Measurements from ENCODE around the gene ZNF407.

ZNF407 gene

DNA sequence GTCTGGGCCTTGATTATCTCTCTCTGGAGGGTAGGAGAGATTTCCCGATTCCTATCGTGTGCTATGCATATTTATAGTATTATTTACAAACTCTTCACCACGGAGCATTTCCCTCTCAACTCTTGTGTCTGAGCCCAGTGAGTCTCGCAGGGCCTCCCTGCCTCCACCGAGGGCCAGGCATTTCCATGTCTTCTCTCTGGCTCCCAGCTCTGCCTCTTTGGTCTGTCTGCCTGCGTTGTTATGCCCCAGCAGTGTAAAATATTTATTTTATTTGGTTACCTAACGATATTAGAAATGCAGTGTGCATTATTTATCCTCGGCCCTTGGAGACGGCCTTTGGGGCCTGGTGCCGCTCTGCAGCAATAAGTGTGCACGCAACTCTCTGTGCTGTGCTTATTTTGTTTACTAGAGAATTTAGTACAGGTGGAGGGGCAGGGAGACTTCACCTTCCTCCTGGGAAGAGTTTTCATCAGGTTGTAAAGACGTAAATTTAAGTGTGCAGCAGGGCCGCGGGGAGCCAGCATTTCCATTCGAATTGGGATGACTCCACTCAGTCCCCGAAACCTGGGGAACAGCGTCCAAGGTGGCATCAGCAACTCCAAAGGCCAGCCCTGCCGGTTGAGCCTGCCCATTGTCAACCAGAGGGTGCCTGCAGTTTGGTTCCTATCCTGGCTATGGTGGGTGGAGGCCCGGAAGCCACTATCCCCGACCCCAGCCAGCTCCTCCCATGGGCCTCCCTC, 511.1 kb downstream of the ZNF407 start:
- no peak for DNase-seq

DNA sequence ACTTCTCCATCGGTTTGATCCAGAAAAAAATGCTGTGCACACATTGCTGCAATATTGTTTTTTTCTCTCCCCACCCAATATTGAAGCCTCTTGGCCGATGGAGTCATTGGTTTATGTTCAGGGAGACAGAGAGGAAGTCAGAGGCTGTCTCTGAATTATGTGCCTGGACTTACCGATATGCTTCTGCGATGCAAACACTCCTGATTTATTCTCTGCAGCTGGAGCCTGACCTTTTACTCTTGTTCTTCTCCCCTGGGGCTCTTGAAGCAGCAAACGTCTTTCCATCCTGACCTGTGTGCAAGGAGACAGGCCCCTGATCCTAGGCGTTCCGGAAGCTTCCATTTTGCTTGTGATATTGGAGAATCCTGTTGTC, 511.6 kb downstream of the ZNF407 start:
- no peak for DNase-seq

DNA sequence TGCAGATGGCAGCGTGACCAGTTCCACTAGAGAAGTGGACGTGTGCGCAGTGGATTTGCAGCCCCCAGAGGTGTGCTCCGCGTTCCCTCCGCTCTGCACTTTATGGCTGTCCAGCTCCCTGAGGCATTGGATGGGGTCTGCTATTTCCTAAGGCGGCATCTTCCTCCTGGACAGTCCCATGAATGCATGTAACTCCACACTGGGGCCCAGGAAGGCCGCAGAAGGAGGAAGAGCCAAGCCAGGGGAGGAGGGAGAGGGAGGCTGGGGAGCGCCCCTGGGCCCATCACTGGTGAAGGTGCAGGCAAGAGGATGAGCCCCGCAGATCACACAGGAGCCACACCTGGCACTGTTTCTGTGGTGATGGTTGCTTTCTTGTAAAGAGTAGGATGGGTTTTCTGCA, 512.1 kb downstream of the ZNF407 start:
- DNase-seq: no peak

DNA sequence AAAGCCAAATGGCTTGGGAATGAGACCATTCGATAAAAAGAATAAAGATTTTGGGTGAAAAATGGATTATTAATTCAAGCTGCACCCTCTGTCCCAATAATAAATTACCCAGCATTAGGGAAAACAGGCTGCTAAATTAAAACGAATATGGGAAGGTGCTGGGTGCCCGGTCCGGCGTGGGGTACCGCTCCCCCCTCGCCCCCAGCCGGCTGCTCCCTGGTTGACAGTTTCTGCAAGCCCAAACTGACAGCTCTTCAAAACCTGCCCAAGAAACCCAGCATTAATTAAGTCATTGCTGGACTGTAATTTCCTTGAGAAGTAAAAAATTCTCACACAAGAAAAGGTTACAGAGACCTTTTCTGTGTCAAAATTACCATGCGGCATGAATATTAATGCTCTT, 512.6 kb downstream of the ZNF407 start:
- no peak for DNase-seq

DNA sequence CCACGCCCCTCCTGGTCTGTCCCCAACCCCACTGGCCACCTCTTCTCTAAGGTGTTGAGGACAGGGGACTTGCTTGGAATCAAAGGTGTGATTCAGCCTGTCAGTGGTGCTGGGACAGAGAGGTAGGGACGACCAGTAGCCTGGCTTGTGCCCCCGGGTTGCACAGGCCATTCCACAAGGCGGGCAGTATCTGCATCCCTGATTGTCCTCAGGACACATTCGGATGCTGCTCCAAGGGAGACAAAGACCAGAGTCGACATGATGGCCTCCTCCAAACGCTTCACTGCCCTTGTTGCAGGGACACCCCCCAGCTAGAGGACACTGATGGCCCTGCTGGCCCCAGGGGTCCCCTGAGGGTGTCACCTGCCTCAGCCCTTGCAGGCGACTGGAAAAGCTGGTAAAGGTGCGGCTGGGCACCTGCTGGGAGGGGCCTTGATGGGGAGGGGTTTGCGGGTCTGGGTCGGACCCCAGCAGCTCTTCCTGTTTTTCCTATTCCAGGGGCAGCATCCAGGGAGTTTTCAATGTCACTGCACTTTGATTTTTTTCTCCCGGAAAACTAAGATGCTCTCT, 513.3 kb downstream of the ZNF407 start:
- no peak for DNase-seq

DNA sequence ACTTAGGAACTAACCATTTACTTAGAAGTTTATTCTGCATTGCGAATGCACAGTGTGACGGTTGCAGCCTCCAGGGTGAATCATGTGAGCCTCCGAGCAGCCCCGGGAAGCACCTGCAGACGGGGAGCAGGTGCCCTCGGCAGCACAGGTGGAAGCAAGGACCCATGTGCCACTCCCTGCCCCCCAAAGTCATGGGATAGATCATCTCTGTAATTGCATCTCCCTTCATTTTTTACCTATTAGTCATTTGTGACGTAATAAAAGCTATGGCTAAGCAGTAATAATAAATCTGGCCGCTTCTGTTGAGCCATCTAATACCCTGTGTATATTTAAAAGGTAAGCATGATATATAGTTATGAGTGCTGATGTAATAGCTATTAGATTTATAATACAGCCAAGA, 514.1 kb downstream of the ZNF407 start:
- DNase-seq: no peak

DNA sequence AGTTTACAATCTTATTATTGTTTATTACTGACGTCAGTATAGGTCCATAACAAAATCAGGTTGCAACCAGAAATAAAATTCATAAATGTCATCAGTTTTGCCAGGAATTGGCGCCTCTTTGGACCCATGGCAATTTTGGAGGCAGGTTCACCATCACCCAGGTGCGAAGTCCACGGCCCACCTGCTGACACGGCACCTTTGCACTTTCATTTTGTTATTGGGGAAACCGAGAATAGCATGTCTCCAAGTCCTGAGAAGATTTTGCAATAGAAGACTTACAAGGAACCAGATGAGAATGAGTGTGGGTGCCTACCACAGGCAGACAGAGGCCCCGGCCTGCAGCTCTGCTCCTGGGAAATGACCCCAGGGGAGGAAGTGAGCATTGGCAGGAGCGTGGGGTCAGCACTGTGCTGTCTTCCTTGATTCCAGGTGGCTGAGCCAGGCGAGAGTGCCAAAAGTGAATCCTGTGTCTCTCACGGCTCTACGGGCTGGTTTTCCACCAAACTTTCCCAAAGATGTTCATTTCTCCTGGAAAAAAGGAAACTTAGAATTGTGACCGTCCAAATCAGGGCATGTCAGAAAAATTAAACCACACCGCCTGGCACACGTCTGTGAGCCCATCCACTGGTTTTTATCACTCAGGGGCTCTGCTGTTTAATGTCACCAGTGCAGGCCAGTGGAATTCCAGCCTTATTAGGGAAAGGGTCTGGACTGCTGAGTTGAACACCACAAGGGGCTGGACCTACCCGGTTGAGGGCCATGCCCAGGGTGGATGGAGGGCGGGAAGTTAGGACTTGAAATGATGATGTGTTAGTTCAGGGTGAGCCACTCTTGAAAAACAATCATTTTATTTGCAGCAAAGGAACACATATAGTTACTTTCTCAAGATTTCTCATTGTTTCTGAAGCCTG, 514.8 kb downstream of the ZNF407 start:
- DNase-seq: no peak

DNA sequence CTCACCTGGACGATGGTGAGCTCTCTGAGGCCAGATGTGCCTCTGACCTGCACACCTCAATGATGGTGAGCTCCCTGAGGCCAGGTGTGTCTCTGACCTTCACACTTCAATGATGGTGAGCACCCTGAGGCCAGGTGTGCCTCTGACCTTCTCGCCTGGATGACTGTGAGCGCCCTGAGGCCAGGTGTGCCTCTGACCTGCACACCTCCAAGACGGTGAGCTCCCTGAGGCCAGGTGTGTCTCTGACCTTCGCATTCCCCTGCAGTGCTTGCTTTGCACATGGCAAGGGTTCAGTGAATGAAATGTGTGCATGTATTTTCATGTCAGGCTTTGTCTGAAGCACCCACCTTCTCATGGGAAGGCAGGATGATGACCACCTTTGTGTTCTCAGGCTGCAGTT, 515.8 kb downstream of the ZNF407 start:
- DNase-seq: no peak

DNA sequence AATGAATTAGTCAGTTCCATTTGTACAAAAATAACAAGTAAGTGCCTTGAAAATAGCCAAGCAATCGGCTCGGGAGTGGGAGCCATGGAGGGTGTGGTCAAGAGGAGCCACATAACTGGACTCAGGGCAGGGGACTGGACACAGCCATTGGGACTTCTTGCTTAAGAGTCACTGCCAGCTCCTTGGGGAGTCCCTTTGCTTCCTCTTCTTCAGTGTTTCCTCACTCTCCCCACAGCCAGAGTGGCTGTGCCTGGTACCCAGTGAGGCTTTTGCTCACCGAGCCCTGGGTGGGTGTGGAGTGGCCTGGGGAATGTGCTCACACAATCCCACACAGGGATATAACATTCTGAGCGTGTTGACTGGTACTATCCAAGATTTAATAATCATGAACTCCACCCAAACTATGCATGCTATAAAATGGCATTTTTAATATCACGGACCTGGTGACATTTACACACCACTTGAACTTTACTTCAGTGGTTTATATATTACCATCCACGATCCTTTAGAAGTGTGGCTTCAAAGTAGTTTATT, 516.6 kb downstream of the ZNF407 start:
- no peak for DNase-seq

All from T-helper 2 cell (primary cell).